ENCODE results near the gene APOD.

DNA sequence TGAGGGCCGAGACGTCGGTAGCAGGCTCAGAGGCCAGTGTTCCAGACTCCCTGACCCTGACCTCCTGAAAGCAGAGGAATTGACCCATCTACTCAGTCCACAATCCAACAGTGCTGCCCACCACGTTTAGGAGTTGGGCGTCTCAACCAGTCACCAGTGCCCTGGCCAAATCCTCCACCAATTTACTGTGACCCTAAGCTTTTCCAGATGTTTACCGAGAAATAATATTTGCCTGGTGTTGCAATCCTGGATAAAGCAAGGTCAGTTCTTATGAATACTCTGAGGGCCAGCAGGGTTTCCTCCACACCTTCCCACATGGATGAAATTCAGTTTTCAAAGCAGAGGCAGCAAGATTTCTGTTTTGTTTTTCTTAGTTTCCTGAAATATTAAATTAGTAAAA, 7.5 kb upstream of the APOD start:
- TF ChIP-seq POLR2A (IDR thresholded peaks at IDR 0.05; ENCODE audit: low read length) (no peak), GATA1 (IDR thresholded peaks at IDR 0.05; ENCODE audit: low read depth, low read length) (no peak)
